Transverse colon (tissue), 4 donors: ENCODE results near the gene SSU72. TPM values are rescaled to one million over a fixed set of nuclear protein-coding genes. Genes with fewer than 3 reads are reported as not detected.

ENCODE experiments used
- DNase-seq: peaks from one replicate; pipeline ENCODE4 v3.0.0-alpha.2; 2019
- H3K27ac ChIP-seq, 4 donors: fragments of 200-600 bp; sonication (generic); 2 replicates each; pipeline ENCODE4 v1.5.1; 2016 to 2018; ENCODE audit warnings: inconsistent platforms in 4 of 4
- H3K27me3 ChIP-seq: fragments of 200-600 bp; sonication (generic); 2 replicates; pipeline ENCODE4 v1.5.1; 2017; ENCODE audit warnings: inconsistent platforms
- H3K36me3 ChIP-seq, 4 donors: fragments of 200-600 bp; sonication (generic); 2 replicates each; pipeline ENCODE4 v1.5.1; 2017 to 2019; ENCODE audit warnings: inconsistent platforms in 4 of 4
- H3K4me1 ChIP-seq, 4 donors: fragments of 200-600 bp; sonication (generic); 2 replicates each; pipeline ENCODE4 v1.5.1; 2017 to 2020; ENCODE audit warnings: inconsistent platforms in 4 of 4
- H3K4me3 ChIP-seq, 4 donors: fragments of 200-600 bp; sonication (generic); 1 replicate in 1 of 4; 2 replicates in 3 of 4; pipeline versions ENCODE4 v1.5.1 to v1.6.1; 2017 to 2019; ENCODE audit warnings: inconsistent platforms in 4 of 4
- H3K9me3 ChIP-seq, 2 donors: fragments of 200-600 bp; sonication (generic); 2 replicates each; pipeline ENCODE4 v1.5.1; 2017 to 2019; ENCODE audit warnings: inconsistent platforms in 2 of 2
- EP300 ChIP-seq: sonication (generic); formaldehyde crosslinking; IDR thresholded peaks from one replicate; pipeline ENCODE4 v1.6.1; 2017; ENCODE audit warnings: antibody characterized with exemption, low read depth
- POLR2A ChIP-seq: fragments of 450-650 bp; IDR thresholded peaks from one replicate; pipeline ENCODE4 v1.6.1; 2016; ENCODE audit warnings: antibody characterized with exemption, mild to moderate bottlenecking, moderate library complexity
- POLR2AphosphoS5 ChIP-seq, 3 donors: sonication (generic); formaldehyde crosslinking; IDR thresholded peaks; one replicate each; pipeline ENCODE4 v1.6.1; 2016; ENCODE audit warnings: antibody characterized with exemption in 3 of 3
- WGBS, 2 donors: methylation state at CpG; one replicate each; pipeline ENCODE4 v1.1.5; 2018; ENCODE audit warnings: low coverage in 1 of 2; 5-methylcytosine and 5-hydroxymethylcytosine counted together
- in situ Hi-C, 4 donors: fragments of 200-750 bp; cut with MboI; loops; one replicate each; pipeline versions ENCODE4 v1.15.0 to v1.15.1; 2017; ENCODE audit warnings: low sequenced_read_pairs in 3 of 4, low pct_ligation_motif_present in 1 of 4, low pct_unique_long_range_greater_than_20kb in 1 of 4
- intact Hi-C: fragments of 100-400 bp; cut with DNase I; formaldehyde crosslinking; loops from one replicate; pipeline ENCODE4 v1.15.1; 2023; ENCODE audit warnings: low total_unique reads
- total RNA-seq, 4 donors: library from RNA; depleted of rRNA; stranded (reverse); fragments of >200 nt; gene quantifications; one replicate each; pipeline ENCODE4 v1.1.0, GENCODE V29; 2016
- TF ChIP-seq, protein P1 (sequence below), 5 experiments: fragments of 200-600 bp in 3 of 5; fragments of 450-650 bp in 2 of 5; sonication (generic) in 3 of 5; IDR thresholded peaks; 1 replicate in 2 of 5; 2 replicates in 3 of 5; pipeline ENCODE4 v1.5.1; 2016 to 2017; ENCODE audit warnings: antibody characterized with exemption in 5 of 5, inconsistent platforms in 3 of 5, mild to moderate bottlenecking in 2 of 5, moderate library complexity in 1 of 5

SSU72 gene
- total RNA-seq, 4 donors from 2014 or later = 95.0 to 162 (median 136) TPM

DNA sequence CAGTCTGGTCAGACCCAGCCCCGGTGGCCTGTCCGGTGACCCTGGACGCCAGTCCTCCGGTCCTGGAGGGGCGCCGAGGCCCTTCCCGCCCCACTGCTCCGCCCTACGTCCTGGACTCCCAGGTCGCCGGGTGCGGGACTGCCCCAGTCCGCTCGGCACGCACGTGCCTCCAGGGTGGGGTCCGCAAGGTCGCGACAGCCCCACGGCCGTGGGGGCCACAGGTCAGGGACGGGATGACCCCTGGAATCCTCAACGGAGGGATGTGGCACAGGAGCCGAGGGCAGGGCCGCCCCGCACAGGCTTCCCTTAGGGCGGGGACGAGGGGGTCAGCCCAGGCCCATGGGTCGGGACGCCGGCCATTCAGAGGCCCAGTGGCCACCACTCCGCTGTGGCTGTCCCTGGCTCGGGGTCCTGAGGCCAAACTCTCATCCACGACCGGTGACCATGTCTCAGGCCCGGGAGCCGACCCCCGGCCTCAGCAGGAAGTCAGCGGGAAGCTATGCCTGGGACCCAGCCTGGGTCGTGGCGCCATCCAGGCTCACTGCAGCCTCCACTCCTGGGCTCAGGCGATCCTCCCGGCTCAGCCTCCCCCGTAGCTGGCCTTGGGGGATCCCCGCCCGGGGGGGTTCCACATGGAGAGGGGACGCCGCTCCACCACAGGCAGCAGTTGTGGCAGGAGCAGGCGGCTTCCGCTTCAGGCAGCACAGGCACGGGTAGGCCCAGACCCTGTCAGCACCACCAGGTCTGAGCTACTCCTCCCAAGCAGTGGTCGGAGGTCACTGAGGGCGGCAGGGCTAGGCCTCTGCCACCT lies 33.6 kb downstream of the SSU72 start:
- H3K27me3 ChIP-seq = peaks cover 9% of the 10 kb centered on the region
- peak overlapping the region; percentile 45 to 61 (median 50) for H3K4me3 ChIP-seq
- no peaks in the 10 kb centered on the region for H3K9me3 ChIP-seq
- no peak for DNase-seq
- intact Hi-C loops = no loop called here
- WGBS, 2 donors = 86% methylated on average over 33 of the region's 53 CpGs; no CpG with 5 or more reads in 1 of the 2 donors
- in situ Hi-C loops = no loop called here
- peak overlapping the region; percentile 37 to 86 (median 64) for H3K27ac ChIP-seq
- H3K4me1 ChIP-seq = peaks cover 5 to 19% (median 12%) of the 10 kb centered on the region in 4 donors
- no peak for TF ChIP-seq POLR2A
- TF ChIP-seq POLR2AphosphoS5 (IDR thresholded peaks at IDR 0.05) = no peak
- TF ChIP-seq EP300 = no peak
- TF ChIP-seq, protein P1, sequence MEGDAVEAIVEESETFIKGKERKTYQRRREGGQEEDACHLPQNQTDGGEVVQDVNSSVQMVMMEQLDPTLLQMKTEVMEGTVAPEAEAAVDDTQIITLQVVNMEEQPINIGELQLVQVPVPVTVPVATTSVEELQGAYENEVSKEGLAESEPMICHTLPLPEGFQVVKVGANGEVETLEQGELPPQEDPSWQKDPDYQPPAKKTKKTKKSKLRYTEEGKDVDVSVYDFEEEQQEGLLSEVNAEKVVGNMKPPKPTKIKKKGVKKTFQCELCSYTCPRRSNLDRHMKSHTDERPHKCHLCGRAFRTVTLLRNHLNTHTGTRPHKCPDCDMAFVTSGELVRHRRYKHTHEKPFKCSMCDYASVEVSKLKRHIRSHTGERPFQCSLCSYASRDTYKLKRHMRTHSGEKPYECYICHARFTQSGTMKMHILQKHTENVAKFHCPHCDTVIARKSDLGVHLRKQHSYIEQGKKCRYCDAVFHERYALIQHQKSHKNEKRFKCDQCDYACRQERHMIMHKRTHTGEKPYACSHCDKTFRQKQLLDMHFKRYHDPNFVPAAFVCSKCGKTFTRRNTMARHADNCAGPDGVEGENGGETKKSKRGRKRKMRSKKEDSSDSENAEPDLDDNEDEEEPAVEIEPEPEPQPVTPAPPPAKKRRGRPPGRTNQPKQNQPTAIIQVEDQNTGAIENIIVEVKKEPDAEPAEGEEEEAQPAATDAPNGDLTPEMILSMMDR (IDR thresholded peaks at IDR 0.05) = no peak
- H3K36me3 ChIP-seq = no peaks in the 10 kb centered on the region

DNA sequence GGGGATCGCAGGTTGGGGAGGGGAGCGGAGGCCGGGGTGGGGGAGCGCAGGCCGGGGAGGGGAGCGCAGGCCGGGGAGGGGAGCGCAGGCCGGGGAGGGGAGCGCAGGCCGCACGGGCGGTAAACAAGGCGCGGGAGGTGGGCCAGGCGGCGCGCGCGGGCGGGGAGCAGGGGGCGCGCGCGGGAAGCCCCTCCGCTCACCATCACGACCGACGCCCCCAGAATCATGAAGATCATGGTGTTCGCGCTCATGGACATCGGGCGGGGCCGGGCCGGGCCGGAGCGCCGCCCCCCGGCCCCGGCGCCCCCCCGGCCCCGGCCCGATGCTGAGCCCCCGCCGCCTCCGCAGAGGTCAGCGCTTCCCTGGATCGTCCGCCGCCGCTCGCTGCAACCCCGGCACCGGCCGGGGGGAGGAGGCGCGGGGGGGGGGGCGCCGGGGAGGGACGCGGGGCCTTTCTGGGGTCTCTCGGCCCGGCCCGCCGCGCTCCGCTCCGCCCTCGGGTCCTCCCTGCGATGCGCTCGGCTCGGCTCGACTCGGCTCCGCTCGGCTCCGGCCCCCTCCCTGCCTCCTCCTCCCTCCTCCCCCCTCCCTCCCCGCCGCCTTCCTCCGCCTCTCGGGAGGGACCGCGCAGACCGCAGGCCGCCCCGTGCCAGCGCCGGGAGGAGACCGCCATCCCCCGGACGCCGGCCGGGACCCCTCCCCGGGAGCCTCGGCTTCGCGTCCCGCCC lies 34.4 kb downstream of the SSU72 start, which contains the start of gene TMEM240:
Gene TMEM240, minus strand, starts transcription at position 535 of the 728 bp plus-strand sequence. Its CDS starts 278 bp downstream, at position 257.
- TF ChIP-seq, protein P1 (IDR thresholded peaks at IDR 0.05) = no peak
- TF ChIP-seq POLR2A (no peak), EP300 (no peak), POLR2AphosphoS5 (IDR thresholded peaks at IDR 0.05) (no peak)
- peaks cover 9% of the 10 kb centered on the region for H3K27me3 ChIP-seq
- H3K4me1 ChIP-seq = peaks cover 5 to 19% (median 12%) of the 10 kb centered on the region in 4 donors
- in situ Hi-C loops = no loop called here
- intact Hi-C loops = no loop called here
- WGBS, 2 donors = 2% methylated on average over 35 of the region's 100 CpGs; no CpG with 5 or more reads in 1 of the 2 donors
- DNase-seq = peak; percentile 68
- no peaks in the 10 kb centered on the region for H3K36me3 ChIP-seq
- peak within 1 kb of the TSS; percentile 45 to 61 (median 50) for H3K4me3 ChIP-seq
- H3K9me3 ChIP-seq = no peaks in the 10 kb centered on the region
- peak within 1 kb of the TSS; percentile 37 to 86 (median 64) for H3K27ac ChIP-seq

DNA sequence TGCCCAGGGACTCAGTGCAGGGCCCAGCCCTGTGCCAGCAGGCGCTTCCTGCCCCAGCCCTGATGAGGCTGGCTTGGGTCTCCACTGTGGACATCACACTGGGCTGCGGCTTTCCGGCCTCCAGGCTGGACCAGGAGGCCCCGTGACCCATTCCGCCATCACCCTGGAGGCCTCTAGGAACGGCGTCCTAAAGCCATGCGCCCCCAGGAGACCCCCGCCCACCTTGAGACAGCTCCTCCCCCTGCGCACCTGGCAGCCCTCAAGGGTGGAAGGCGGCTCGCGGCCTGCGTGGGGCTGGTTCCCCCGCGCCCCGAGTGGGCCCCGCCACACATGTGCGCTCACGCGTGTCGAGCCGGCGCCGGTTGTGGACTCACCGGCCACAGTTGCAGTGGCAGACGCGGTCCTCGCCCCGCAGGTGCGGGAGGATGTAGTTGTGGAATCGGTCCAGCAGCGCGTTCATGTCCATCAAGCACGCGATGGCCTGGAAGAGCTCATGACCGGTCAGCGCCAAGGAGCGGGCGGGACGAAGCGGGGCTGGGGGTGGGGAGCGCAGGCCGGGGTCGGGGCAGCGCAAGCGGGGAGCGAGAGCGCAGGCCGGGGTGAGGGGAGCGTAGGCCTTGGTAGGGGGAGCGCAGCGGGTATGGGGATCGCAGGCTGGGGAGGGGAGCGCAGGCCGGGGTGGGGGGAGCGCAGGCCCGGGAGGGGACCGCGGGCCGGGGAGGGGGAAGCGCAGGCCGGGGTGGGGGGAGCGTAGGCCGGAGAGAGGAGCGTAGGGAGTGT lies 35.2 kb downstream of the SSU72 start:
- peak overlapping the region; percentile 45 to 61 (median 50) for H3K4me3 ChIP-seq
- no peaks in the 10 kb centered on the region for H3K36me3 ChIP-seq
- H3K27ac ChIP-seq = peak overlapping the region; percentile 37 to 86 (median 64)
- H3K9me3 ChIP-seq = no peaks in the 10 kb centered on the region
- in situ Hi-C loops = no loop called here
- H3K27me3 ChIP-seq = peaks cover 9% of the 10 kb centered on the region
- TF ChIP-seq POLR2A (no peak), POLR2AphosphoS5 (IDR thresholded peaks at IDR 0.05) (no peak), EP300 (no peak)
- TF ChIP-seq, protein P1 (IDR thresholded peaks at IDR 0.05) = no peak
- peaks cover 5 to 19% (median 12%) of the 10 kb centered on the region in 4 donors for H3K4me1 ChIP-seq
- intact Hi-C loops = no loop called here
- 16% methylated on average over 58 of the region's 66 CpGs; no CpG with 5 or more reads in 1 of the 2 donors for WGBS, 2 donors
- DNase-seq = no peak

DNA sequence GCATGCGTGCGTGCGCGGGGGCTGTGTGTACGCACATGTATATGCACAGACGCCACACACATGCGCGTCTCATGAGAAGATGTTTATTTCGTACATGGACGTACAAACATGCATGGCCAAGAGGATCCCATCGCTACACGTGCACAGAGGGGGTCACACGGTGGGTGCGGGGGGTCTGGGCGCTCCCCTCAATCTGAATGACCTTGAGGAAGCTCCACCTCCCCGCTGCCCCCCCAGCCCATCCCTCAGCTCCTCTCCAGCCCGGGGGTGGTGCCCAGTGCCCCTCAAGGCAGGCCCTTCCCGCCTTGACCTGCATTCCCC lies 35.7 kb downstream of the SSU72 start:
- H3K4me3 ChIP-seq = peak overlapping the region in 2 of 4 donors; percentile 47 to 54
- intact Hi-C loops (no loop called here), in situ Hi-C loops (no loop called here)
- WGBS, 2 donors = 85 to 88% methylated on average over 6 to 18 of the region's 18 CpGs
- no peak for DNase-seq
- peaks cover 9% of the 10 kb centered on the region for H3K27me3 ChIP-seq
- H3K9me3 ChIP-seq = no peaks in the 10 kb centered on the region
- peak overlapping the region in 3 of 4 donors; percentile 37 to 86 (median 75) for H3K27ac ChIP-seq
- peaks cover 5 to 19% (median 12%) of the 10 kb centered on the region in 4 donors for H3K4me1 ChIP-seq
- TF ChIP-seq, protein P1 (IDR thresholded peaks at IDR 0.05) = no peak
- TF ChIP-seq POLR2A (no peak), POLR2AphosphoS5 (IDR thresholded peaks at IDR 0.05) (no peak), EP300 (no peak)
- no peaks in the 10 kb centered on the region for H3K36me3 ChIP-seq
